Fibroblast of the conjunctiva (primary cell): ENCODE results near the gene HOXA7.

Source experiments
- DNase-seq: peaks from one replicate; pipeline ENCODE4 v3.0.0-alpha.2; 2010; ENCODE audit warnings: low read depth

Gene HOXA7

GRCh38 chr7:27118580-27118979 lies 37.9 kb downstream of the HOXA7 start:
- DNase-seq: no peak

- no peak for DNase-seq
Measured at GRCh38 chr7:27117887-27118491, 38.5 kb downstream of the HOXA7 start.

GRCh38 chr7:27116962-27117886 lies 39.3 kb downstream of the HOXA7 start:
- no peak for DNase-seq

GRCh38 chr7:27116031-27116961 lies 40.2 kb downstream of the HOXA7 start:
- no peak for DNase-seq

- DNase-seq: no peak
Measured at GRCh38 chr7:27115221-27116026, 41.1 kb downstream of the HOXA7 start.

- no peak for DNase-seq
Measured at GRCh38 chr7:27114881-27115220, 41.6 kb downstream of the HOXA7 start.

- no peak for DNase-seq
Measured at GRCh38 chr7:27113991-27114769, 42.3 kb downstream of the HOXA7 start.

GRCh38 chr7:27112955-27113949 lies 43.2 kb downstream of the HOXA7 start:
- DNase-seq: no peak

GRCh38 chr7:27112361-27112760 lies 44.1 kb downstream of the HOXA7 start:
- DNase-seq: no peak

- DNase-seq: no peak
Measured at GRCh38 chr7:27111751-27112277, 44.7 kb downstream of the HOXA7 start.

GRCh38 chr7:27111042-27111750 lies 45.3 kb downstream of the HOXA7 start:
- DNase-seq: no peak

- DNase-seq: no peak
Measured at GRCh38 chr7:27110186-27111031, 46.1 kb downstream of the HOXA7 start.

- no peak for DNase-seq
Measured at GRCh38 chr7:27109466-27110185, 46.8 kb downstream of the HOXA7 start.

- DNase-seq: no peak
Measured at GRCh38 chr7:27108390-27109127, 47.9 kb downstream of the HOXA7 start.

GRCh38 chr7:27107391-27108381 lies 48.8 kb downstream of the HOXA7 start:
- DNase-seq: no peak
